Mesothelial cell of epicardium (in vitro differentiated cells): Measurements from ENCODE around the gene RNF8. TPM values are rescaled to one million over a fixed set of nuclear protein-coding genes. Genes with fewer than 3 reads are reported as not detected.
"Not testable (repeated sequence)": the region's sequence is repeated elsewhere in the genome, so short reads cannot be mapped to it uniquely, and the experiment has no call there.

Experiments used
- DNase-seq, 2 experiments: peaks; one replicate each; pipeline ENCODE4 v3.0.0; 2021; ENCODE audit warnings: low spot score in 2 of 2; ENCODE audit not compliant: unreplicated experiment in 2 of 2
- H3K27ac Mint-ChIP-seq: 2 replicates; pipeline ENCODE4 v1.8.0; 2021; ENCODE audit warnings: mixed read lengths
- H3K27me3 Mint-ChIP-seq: 2 replicates; pipeline ENCODE4 v1.8.0; 2021; ENCODE audit warnings: low read depth, mixed read lengths
- H3K36me3 Mint-ChIP-seq: 2 replicates; pipeline ENCODE4 v1.8.0; 2021; ENCODE audit warnings: mixed read lengths
- H3K4me1 Mint-ChIP-seq: 2 replicates; pipeline ENCODE4 v1.8.0; 2021; ENCODE audit warnings: mixed read lengths
- H3K4me3 Mint-ChIP-seq: 2 replicates; pipeline ENCODE4 v1.8.0; 2021; ENCODE audit warnings: mild to moderate bottlenecking, moderate library complexity, mixed read lengths
- H3K9me3 Mint-ChIP-seq: 2 replicates; pipeline ENCODE4 v1.8.0; 2021; ENCODE audit warnings: mixed read lengths
- CTCF ChIP-seq: fragments of 200-600 bp; sonication (generic); IDR thresholded peaks from one replicate; pipeline ENCODE4 v1.5.0; 2021; ENCODE audit warnings: antibody characterized with exemption; ENCODE audit not compliant: unreplicated experiment
- total RNA-seq: library from RNA; stranded (reverse); gene quantifications from 3 replicates; pipeline ENCODE4 v1.2.1, GENCODE V29; 2021

RNF8 gene
- total RNA-seq, 1 donor from 2014 or later = 22.6 TPM

GRCh38 chr6:37338745-37339255 lies 15.0 kb upstream of the RNF8 start:
- Mint-ChIP-seq H3K4me3 (no peak overlapping the region), H3K27ac (no peak overlapping the region), H3K27me3 (no peaks in the 10 kb centered on the region), H3K36me3 (no peaks in the 10 kb centered on the region), H3K9me3 (no peaks in the 10 kb centered on the region), H3K4me1 (no peaks in the 10 kb centered on the region)
- DNase-seq = no peak
- TF ChIP-seq CTCF = no peak

GRCh38 chr6:37339741-37340638 lies 13.8 kb upstream of the RNF8 start:
- Mint-ChIP-seq H3K9me3 (no peaks in the 10 kb centered on the region), H3K27me3 (peaks cover 6% of the 10 kb centered on the region), H3K4me1 (no peaks in the 10 kb centered on the region), H3K4me3 (no peak overlapping the region), H3K27ac (no peak overlapping the region), H3K36me3 (no peaks in the 10 kb centered on the region)
- TF ChIP-seq CTCF = no peak
- DNase-seq = no peak

GRCh38 chr6:37340639-37340943 lies 13.2 kb upstream of the RNF8 start:
- no peaks in the 10 kb centered on the region for H3K9me3 Mint-ChIP-seq
- H3K4me1 Mint-ChIP-seq = no peaks in the 10 kb centered on the region
- no peak for TF ChIP-seq CTCF
- no peak for DNase-seq
- H3K36me3 Mint-ChIP-seq = no peaks in the 10 kb centered on the region
- no peak overlapping the region for H3K27ac Mint-ChIP-seq
- H3K4me3 Mint-ChIP-seq = no peak overlapping the region
- H3K27me3 Mint-ChIP-seq = peaks cover 6% of the 10 kb centered on the region

- Mint-ChIP-seq H3K4me1 (no peaks in the 10 kb centered on the region), H3K36me3 (no peaks in the 10 kb centered on the region), H3K9me3 (peaks cover 5% of the 10 kb centered on the region), H3K27me3 (peaks cover 9% of the 10 kb centered on the region), H3K4me3 (no peak overlapping the region), H3K27ac (no peak overlapping the region)
- DNase-seq = no peak
- no peak for TF ChIP-seq CTCF
Measured at GRCh38 chr6:37343248-37343647, 10.5 kb upstream of the RNF8 start.

- Mint-ChIP-seq H3K9me3 (peaks cover 5% of the 10 kb centered on the region), H3K27me3 (peaks cover 9% of the 10 kb centered on the region), H3K27ac (no peak overlapping the region)
Measured at GRCh38 chr6:37344308-37344707, 9.5 kb upstream of the RNF8 start.

GRCh38 chr6:37345804-37346203 lies 8.0 kb upstream of the RNF8 start:
- H3K4me3 Mint-ChIP-seq, DNase-seq, H3K27ac Mint-ChIP-seq, H3K4me1 Mint-ChIP-seq, H3K9me3 Mint-ChIP-seq, H3K27me3 Mint-ChIP-seq, H3K36me3 Mint-ChIP-seq: not testable (repeated sequence)

More at GRCh38 chr6:37344308-37344707, 9.5 kb upstream of the RNF8 start:
- H3K36me3 Mint-ChIP-seq = no peaks in the 10 kb centered on the region
- no peak overlapping the region for H3K4me3 Mint-ChIP-seq
- no peak for DNase-seq
- TF ChIP-seq CTCF = no peak
- no peaks in the 10 kb centered on the region for H3K4me1 Mint-ChIP-seq
